SK-N-SH (cell line): Measurements from ENCODE around the gene ZSCAN5C. TPM values are rescaled to one million over a fixed set of nuclear protein-coding genes. Genes with fewer than 3 reads are reported as not detected.
A peak's percentile ranks its signal among the peaks of the same experiment; 100 is the strongest.

Experiments
- CTCF ChIA-PET: fragments of 300-600, 350-600 bp; formaldehyde crosslinking; extraction: SDS; loops from one replicate; lab custom pipeline; 2021; lab: Yijun Ruan, JAX
- POLR2A ChIA-PET: fragments of 350-600 bp; sonication (Branson Sonifier 250); formaldehyde crosslinking; extraction: SDS; loops from one replicate; lab custom pipeline; 2020; ENCODE audit warnings: antibody characterized with exemption, inconsistent platforms; lab: Yijun Ruan, JAX
- DNase-seq: peaks from one replicate; pipeline ENCODE4 v3.0.0; 2012
- H2AFZ ChIP-seq: fragments of 200-600 bp; sonication (generic); 2 replicates; pipeline ENCODE4 v1.8.1; 2016; ENCODE audit warnings: antibody characterized with exemption, mild to moderate bottlenecking, low read depth
- H3F3A ChIP-seq: fragments of 200-600 bp; sonication (generic); replicated peaks from 2 replicates; pipeline ENCODE3; 2016; ENCODE audit warnings: antibody characterized with exemption, mild to moderate bottlenecking; ENCODE audit not compliant: insufficient read depth
- H3K27ac ChIP-seq, 2 experiments: fragments of 200-500 bp in 1 of 2; fragments of 200-600 bp in 1 of 2; sonication (Bioruptor generic) in 1 of 2; sonication (generic), shearing (Covaris generic) in 1 of 2; 2 replicates each; pipeline versions ENCODE4 v1.5.1 to v1.6.1; 2014 to 2016; ENCODE audit warnings: low read depth in 2 of 2, inconsistent platforms in 1 of 2, low read length in 1 of 2, mild to moderate bottlenecking in 1 of 2, mixed read lengths in 1 of 2
- H3K27me3 ChIP-seq: fragments of 200-600 bp; sonication (generic), shearing (Covaris generic); 2 replicates; pipeline ENCODE4 v1.6.1; 2016; ENCODE audit warnings: mixed run types; ENCODE audit not compliant: insufficient read depth
- H3K36me3 ChIP-seq, 2 experiments: fragments of 200-500 bp in 1 of 2; fragments of 200-600 bp in 1 of 2; sonication (Bioruptor generic) in 1 of 2; sonication (generic) in 1 of 2; replicated peaks in 1 of 2; 2 replicates each; pipeline versions ENCODE3 to v1.5.1; 2014 to 2016; ENCODE audit warnings: low read length in 1 of 2, mild to moderate bottlenecking in 1 of 2; ENCODE audit not compliant: insufficient read depth in 2 of 2, control insufficient read depth in 1 of 2
- H3K4me1 ChIP-seq, 2 experiments: fragments of 200-500 bp in 1 of 2; fragments of 200-600 bp in 1 of 2; sonication (Bioruptor generic) in 1 of 2; sonication (generic), shearing (Covaris generic) in 1 of 2; 2 replicates each; pipeline versions ENCODE4 v1.5.1 to v1.6.1; 2014 to 2016; ENCODE audit warnings: low read depth in 1 of 2, low read length in 1 of 2, mixed run types in 1 of 2; ENCODE audit not compliant: insufficient read depth in 2 of 2, control insufficient read depth in 1 of 2
- H3K4me2 ChIP-seq: fragments of 200-600 bp; sonication (generic), shearing (Covaris generic); 2 replicates; pipeline ENCODE4 v1.6.1; 2017; ENCODE audit warnings: mixed run types
- H3K4me3 ChIP-seq, 2 experiments: fragments of 200-500 bp in 1 of 2; fragments of 200-600 bp in 1 of 2; sonication (Bioruptor generic) in 1 of 2; sonication (generic), shearing (Covaris generic) in 1 of 2; 2 replicates each; pipeline versions ENCODE4 v1.5.1 to v1.8.1; 2014 to 2016; ENCODE audit warnings: low read depth in 2 of 2, inconsistent platforms in 1 of 2, low read length in 1 of 2, mild to moderate bottlenecking in 1 of 2, mixed read lengths in 1 of 2, moderate library complexity in 1 of 2
- H3K79me2 ChIP-seq: fragments of 200-600 bp; sonication (generic); 2 replicates; pipeline ENCODE4 v1.8.1; 2017; ENCODE audit warnings: mild to moderate bottlenecking; ENCODE audit not compliant: insufficient read depth
- H3K9ac ChIP-seq: fragments of 200-600 bp; sonication (generic); 2 replicates; pipeline ENCODE4 v1.6.1; 2017; ENCODE audit warnings: mixed run types
- H3K9me2 ChIP-seq: fragments of 200-600 bp; sonication (generic); 2 replicates; pipeline ENCODE4 v1.6.1; 2017; ENCODE audit warnings: mixed run types
- H3K9me3 ChIP-seq: fragments of 200-600 bp; sonication (generic); 2 replicates; pipeline ENCODE4 v1.6.1; 2017; ENCODE audit warnings: mixed run types, mild to moderate bottlenecking, moderate library complexity
- H4K20me1 ChIP-seq: fragments of 200-600 bp; sonication (generic); 2 replicates; pipeline ENCODE4 v1.6.1; 2017; ENCODE audit warnings: mild to moderate bottlenecking, mixed run types; ENCODE audit not compliant: insufficient read depth
- CHD2 ChIP-seq: fragments of 150-350 bp; IDR thresholded peaks from 2 replicates; pipeline ENCODE4 v1.6.1; 2018; ENCODE audit warnings: low read length; ENCODE audit not compliant: partially characterized antibody
- EZH2phosphoT487 ChIP-seq: fragments of 200-600 bp; sonication (generic); IDR thresholded peaks from 2 replicates; pipeline ENCODE4 v1.6.1; 2017; ENCODE audit warnings: low read depth, mixed run types, mild to moderate bottlenecking, antibody characterized with exemption, moderate library complexity, borderline replicate concordance
- FOSL2 ChIP-seq: IDR thresholded peaks from 2 replicates; pipeline ENCODE4 v1.4.0; 2012; ENCODE audit warnings: low read depth, mild to moderate bottlenecking, moderate library complexity, borderline replicate concordance
- FOXJ3 ChIP-seq: sonication (generic); formaldehyde crosslinking; IDR thresholded peaks from 2 replicates; pipeline ENCODE4 v1.5.1; 2020; ENCODE audit warnings: mild to moderate bottlenecking, missing genetic modification reagents
- FOXM1 ChIP-seq: IDR thresholded peaks from 2 replicates; pipeline ENCODE4 v1.4.0; 2012; ENCODE audit warnings: low read depth, mild to moderate bottlenecking
- GABPA ChIP-seq: IDR thresholded peaks from 2 replicates; pipeline ENCODE4 v1.4.0; 2012; ENCODE audit warnings: low read depth, mild to moderate bottlenecking
- NFIC ChIP-seq: IDR thresholded peaks from 2 replicates; pipeline ENCODE4 v1.4.0; 2012; ENCODE audit warnings: borderline replicate concordance
- RAD21 ChIP-seq: IDR thresholded peaks from 2 replicates; pipeline ENCODE4 v1.6.1; 2012; ENCODE audit warnings: mild to moderate bottlenecking, low read length
- SMC3 ChIP-seq: IDR thresholded peaks from 2 replicates; pipeline ENCODE4 v1.6.1; 2012; ENCODE audit warnings: low read depth, low read length, improper control_type of control experiment
- TCF12 ChIP-seq: IDR thresholded peaks from 2 replicates; pipeline ENCODE4 v1.4.0; 2012
- YY1 ChIP-seq: IDR thresholded peaks from 2 replicates; pipeline ENCODE4 v1.4.0; 2012; ENCODE audit warnings: low read depth, mild to moderate bottlenecking
- WGBS: methylation state at CpG from one replicate; pipeline ENCODE4 v1.1.6; 2017; ENCODE audit warnings: low lambda C conversion rate; 5-methylcytosine and 5-hydroxymethylcytosine counted together
- polyA plus RNA-seq, 3 experiments: library from polyadenylated mRNA; depleted of rRNA; stranded (reverse); fragments of >200 nt; gene quantifications; 2 replicates each; pipeline ENCODE4 v1.2.3, GENCODE V29; 2012
- TF ChIP-seq, protein P1 (sequence below): IDR thresholded peaks from 2 replicates; pipeline ENCODE4 v1.4.0; 2012; ENCODE audit warnings: low read depth
- TF ChIP-seq, protein P2 (sequence below): fragments of 200-600 bp; sonication (generic); IDR thresholded peaks from 2 replicates; pipeline ENCODE4 v1.6.1; 2017; ENCODE audit warnings: antibody characterized with exemption, mild to moderate bottlenecking, moderate library complexity
- TF ChIP-seq, protein P3 (sequence below): fragments of 150-350 bp; IDR thresholded peaks from 2 replicates; pipeline ENCODE4 v1.6.1; 2016; ENCODE audit warnings: mild to moderate bottlenecking, low read depth, low read length

ZSCAN5C gene
- polyA plus RNA-seq, 1 of the 3 experiments (the other 2 are of a cell fraction): not detected

DNA sequence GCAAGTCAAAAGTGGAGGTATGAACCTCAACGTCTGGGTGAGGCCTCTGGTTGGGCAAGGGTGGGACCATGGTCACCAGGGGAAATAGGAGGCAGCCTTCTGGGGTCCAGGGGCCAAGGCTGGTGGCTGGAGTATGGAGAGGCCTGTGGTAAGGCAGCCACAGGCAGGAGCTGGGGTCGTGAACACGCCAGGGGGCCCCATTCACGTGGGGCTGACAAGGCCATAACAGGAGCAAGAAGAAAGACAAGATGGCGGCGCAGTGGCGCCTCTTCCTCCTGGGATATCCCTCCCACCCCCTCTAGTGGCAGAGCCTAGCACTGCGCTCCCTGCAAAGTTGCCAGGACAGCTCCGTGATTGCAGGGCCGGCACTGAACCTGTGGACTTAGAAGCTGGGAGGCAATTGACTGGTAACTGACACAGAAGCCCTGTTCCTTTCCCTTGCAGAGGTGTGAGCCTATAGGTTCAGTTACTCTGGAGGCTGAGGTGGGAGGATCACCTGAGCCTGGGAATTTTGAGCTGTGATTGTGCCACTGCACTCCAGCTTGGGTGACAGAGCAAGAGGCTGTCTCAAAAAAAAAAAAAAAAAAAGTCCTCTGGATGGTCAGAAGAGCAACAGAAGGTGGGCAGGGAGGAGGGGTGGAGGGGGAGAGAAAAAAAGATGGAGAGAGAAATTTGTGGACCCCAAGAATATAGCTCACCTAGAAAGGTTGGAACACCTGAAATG, 50.8 kb downstream of the ZSCAN5C start:
- H3K79me2 ChIP-seq: no peaks in the 10 kb centered on the region
- peaks cover 0 to 4% of the 10 kb centered on the region in 2 experiments; a peak in 1 of 4 replicates for H3K4me1 ChIP-seq
- no peaks in the 10 kb centered on the region for H4K20me1 ChIP-seq
- H3K36me3 ChIP-seq: no peaks in the 10 kb centered on the region
- 27% methylated on average over 7 of the region's 10 CpGs for WGBS
- no peaks in the 10 kb centered on the region for H3F3A ChIP-seq
- no peak overlapping the region for H3K27ac ChIP-seq
- ChIA-PET POLR2A (interaction anchor here (0.5 to 0.6 kb wide), 2 partner anchors 107 to 173 kb away, joined by 4 read pairs; no protein-coding TSS in a partner anchor), CTCF (interaction anchor here (0.6 to 11.0 kb wide), 47 partner anchors 8 to 534 kb away, joined by 3 to 200 read pairs (median 5); partner anchors contain the start of genes EDDM13, GALP and ZSCAN5A)
- H3K27me3 ChIP-seq: no peaks in the 10 kb centered on the region
- no peak overlapping the region for H3K4me2 ChIP-seq
- H3K9me2 ChIP-seq: no peaks in the 10 kb centered on the region
- TF ChIP-seq FOXM1 (no peak), SMC3 (peak; percentile 54), EZH2phosphoT487 (no peak), FOXJ3 (CRISPR knock-in tag) (no peak), CHD2 (no peak), YY1 (peak; percentile 91), TCF12 (no peak), RAD21 (peak; percentile 56)
- TF ChIP-seq, protein P1, sequence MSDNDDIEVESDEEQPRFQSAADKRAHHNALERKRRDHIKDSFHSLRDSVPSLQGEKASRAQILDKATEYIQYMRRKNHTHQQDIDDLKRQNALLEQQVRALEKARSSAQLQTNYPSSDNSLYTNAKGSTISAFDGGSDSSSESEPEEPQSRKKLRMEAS: 0 out of 2 replicates have a peak, but pooled peaks have one; percentile 23
- TF ChIP-seq, protein P2, sequence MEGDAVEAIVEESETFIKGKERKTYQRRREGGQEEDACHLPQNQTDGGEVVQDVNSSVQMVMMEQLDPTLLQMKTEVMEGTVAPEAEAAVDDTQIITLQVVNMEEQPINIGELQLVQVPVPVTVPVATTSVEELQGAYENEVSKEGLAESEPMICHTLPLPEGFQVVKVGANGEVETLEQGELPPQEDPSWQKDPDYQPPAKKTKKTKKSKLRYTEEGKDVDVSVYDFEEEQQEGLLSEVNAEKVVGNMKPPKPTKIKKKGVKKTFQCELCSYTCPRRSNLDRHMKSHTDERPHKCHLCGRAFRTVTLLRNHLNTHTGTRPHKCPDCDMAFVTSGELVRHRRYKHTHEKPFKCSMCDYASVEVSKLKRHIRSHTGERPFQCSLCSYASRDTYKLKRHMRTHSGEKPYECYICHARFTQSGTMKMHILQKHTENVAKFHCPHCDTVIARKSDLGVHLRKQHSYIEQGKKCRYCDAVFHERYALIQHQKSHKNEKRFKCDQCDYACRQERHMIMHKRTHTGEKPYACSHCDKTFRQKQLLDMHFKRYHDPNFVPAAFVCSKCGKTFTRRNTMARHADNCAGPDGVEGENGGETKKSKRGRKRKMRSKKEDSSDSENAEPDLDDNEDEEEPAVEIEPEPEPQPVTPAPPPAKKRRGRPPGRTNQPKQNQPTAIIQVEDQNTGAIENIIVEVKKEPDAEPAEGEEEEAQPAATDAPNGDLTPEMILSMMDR: peak; percentile 83
- H3K9me3 ChIP-seq: no peaks in the 10 kb centered on the region
- peak overlapping the region; percentile 90; the same call in 1 of the 2 replicates for H2AFZ ChIP-seq
- no peak overlapping the region for H3K9ac ChIP-seq
- H3K4me3 ChIP-seq: peak overlapping the region in 1 of 2 experiments; percentile 28; a peak in 1 of 4 replicates
- DNase-seq: peak; percentile 74

DNA sequence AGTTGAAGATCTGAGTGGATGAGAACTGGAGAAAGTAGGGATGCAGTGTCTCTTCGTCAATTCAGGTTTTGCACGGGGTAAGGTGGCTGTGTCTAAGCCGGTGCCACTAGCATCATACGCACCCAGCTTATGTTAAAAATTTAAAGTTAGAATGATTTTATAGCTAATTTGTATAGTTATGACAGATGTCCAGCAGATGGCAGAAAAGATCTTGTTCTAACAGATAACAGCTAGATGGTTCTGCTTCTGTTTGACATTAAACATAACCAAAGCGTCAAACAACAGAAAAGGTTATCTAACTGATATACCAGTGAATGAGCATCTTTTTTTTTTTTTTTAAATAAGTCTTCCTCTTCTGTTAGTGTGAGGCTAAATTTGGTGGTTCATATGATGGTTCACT, 51.7 kb downstream of the ZSCAN5C start:
- peak; percentile 61 for DNase-seq
- POLR2A ChIA-PET: interaction anchor here (0.6 to 1.3 kb wide), 3 partner anchors 57 to 179 kb away, joined by 3 to 10 read pairs (median 4); no protein-coding TSS in a partner anchor
- TF ChIP-seq, protein P3, sequence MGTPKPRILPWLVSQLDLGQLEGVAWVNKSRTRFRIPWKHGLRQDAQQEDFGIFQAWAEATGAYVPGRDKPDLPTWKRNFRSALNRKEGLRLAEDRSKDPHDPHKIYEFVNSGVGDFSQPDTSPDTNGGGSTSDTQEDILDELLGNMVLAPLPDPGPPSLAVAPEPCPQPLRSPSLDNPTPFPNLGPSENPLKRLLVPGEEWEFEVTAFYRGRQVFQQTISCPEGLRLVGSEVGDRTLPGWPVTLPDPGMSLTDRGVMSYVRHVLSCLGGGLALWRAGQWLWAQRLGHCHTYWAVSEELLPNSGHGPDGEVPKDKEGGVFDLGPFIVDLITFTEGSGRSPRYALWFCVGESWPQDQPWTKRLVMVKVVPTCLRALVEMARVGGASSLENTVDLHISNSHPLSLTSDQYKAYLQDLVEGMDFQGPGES: no peak
- TF ChIP-seq, protein P2: peak; percentile 66
- TF ChIP-seq SMC3 (peak; percentile 55; the same call in 1 of the 2 replicates), FOSL2 (no peak), NFIC (no peak), RAD21 (peak; percentile 71), GABPA (no peak)

More for the DNA sequence above, 51.7 kb downstream of the ZSCAN5C start:
- Histone ChIP-seq H3K27ac (no peak overlapping the region), H3K9me2 (no peaks in the 10 kb centered on the region), H3K9ac (no peak overlapping the region), H3K79me2 (no peaks in the 10 kb centered on the region), H3K4me2 (no peak overlapping the region), H3K4me1 (peaks cover 0 to 4% of the 10 kb centered on the region in 2 experiments; a peak in 1 of 4 replicates), H3K27me3 (no peaks in the 10 kb centered on the region), H2AFZ (no peak overlapping the region), H4K20me1 (no peaks in the 10 kb centered on the region), H3K36me3 (no peaks in the 10 kb centered on the region), H3K4me3 (no peak overlapping the region), H3F3A (no peaks in the 10 kb centered on the region), H3K9me3 (no peaks in the 10 kb centered on the region)
- WGBS: 12% methylated on average over 5 of the region's 5 CpGs
- CTCF ChIA-PET: interaction anchor here (0.6 to 11.0 kb wide), 38 partner anchors 10 to 219 kb away, joined by 3 to 200 read pairs (median 6); partner anchors contain the start of genes EDDM13, GALP and ZSCAN5A
